Muscle layer of duodenum (tissue), 2 donors: Measurements from ENCODE around the gene ARPC4.
"Not testable (repeated sequence)": the region's sequence is repeated elsewhere in the genome, so short reads cannot be mapped to it uniquely, and the experiment has no call there.

Source experiments
- H3K27ac ChIP-seq: one replicate; pipeline ENCODE4 v1.7.0; 2013; ENCODE audit warnings: mild to moderate bottlenecking, low read length
- H3K27me3 ChIP-seq: one replicate; pipeline ENCODE4 v1.7.0; 2013; ENCODE audit warnings: low read depth, mild to moderate bottlenecking, control low read depth, low read length
- H3K36me3 ChIP-seq, 2 donors: one replicate each; pipeline ENCODE4 v1.7.0; 2013; ENCODE audit warnings: low read length in 2 of 2, control low read depth in 1 of 2, mild to moderate bottlenecking in 1 of 2; ENCODE audit not compliant: insufficient read depth in 2 of 2, control insufficient read depth in 1 of 2
- H3K4me1 ChIP-seq, 2 donors: one replicate each; pipeline ENCODE4 v1.7.0; 2013; ENCODE audit warnings: low read length in 2 of 2, mild to moderate bottlenecking in 2 of 2, control low read depth in 1 of 2, moderate library complexity in 1 of 2; ENCODE audit not compliant: insufficient read depth in 2 of 2, control insufficient read depth in 1 of 2
- H3K4me3 ChIP-seq, 2 donors: one replicate each; pipeline ENCODE4 v1.7.0; 2013; ENCODE audit warnings: low read length in 2 of 2, low read depth in 1 of 2, mild to moderate bottlenecking in 1 of 2
- H3K9me3 ChIP-seq, 2 donors: one replicate each; pipeline ENCODE4 v1.7.0; 2013; ENCODE audit warnings: low read length in 2 of 2, control low read depth in 1 of 2, mild to moderate bottlenecking in 1 of 2; ENCODE audit not compliant: control insufficient read depth in 1 of 2
- donor health status: healthy.

The ARPC4 gene

DNA sequence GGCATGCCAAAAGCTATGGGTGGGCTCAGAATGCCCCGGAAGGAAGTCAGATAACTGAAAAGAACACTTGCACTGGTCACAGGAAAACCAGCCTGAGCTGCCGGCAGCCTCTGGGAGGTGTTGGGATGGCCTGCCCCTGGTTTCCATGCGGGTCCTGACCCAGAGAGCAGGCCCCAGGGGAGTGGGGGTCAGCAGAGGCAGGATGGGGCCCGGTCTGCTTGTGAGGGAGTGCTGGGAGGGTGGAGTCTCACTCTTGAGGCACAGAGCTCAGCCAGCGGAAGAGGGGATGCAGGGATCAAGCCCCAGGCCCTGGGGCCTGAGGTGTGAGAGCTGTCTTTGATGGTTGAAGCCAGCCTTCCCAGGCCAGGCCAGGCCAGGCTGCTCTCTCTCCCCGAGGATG, 53.3 kb downstream of the ARPC4 start:
- no peak overlapping the region for H3K27ac ChIP-seq
- H3K27me3 ChIP-seq, result no peaks in the 10 kb centered on the region
- H3K9me3 ChIP-seq, result no peaks in the 10 kb centered on the region
- H3K4me3 ChIP-seq, result no peak overlapping the region
- peaks cover 0 to 11% of the 10 kb centered on the region in 2 donors for H3K4me1 ChIP-seq
- peaks cover 0 to 7% of the 10 kb centered on the region in 2 donors for H3K36me3 ChIP-seq

DNA sequence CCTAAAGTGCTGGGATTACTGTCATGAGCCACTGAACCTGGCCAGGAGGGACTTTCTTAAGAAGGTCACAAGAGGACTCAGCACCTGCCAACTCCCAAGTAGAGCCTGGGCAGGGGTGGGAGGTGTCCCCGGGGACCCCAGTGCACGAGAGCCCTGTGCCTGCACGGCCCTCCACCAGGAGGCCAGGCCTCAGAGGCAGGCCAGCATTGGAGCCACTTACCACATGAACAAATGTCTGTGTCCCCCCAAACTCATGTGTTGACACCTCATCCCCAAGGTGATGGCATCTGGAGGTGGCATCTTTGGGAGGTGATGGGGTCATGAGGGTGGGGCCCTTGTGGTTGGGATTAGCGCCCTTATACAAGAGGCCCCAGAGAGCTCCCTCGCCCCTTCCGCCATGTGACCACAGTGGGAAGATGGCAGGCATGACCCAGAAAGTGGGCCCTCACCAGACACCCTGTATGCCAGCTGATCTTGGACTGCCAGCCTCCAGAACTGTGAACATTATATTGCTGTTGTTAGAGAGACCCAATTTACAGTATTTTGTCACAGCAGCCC, 54.1 kb downstream of the ARPC4 start:
- Histone ChIP-seq H3K27me3 (no peaks in the 10 kb centered on the region), H3K9me3 (no peaks in the 10 kb centered on the region), H3K4me1 (peaks cover 0 to 11% of the 10 kb centered on the region in 2 donors), H3K4me3 (no peak overlapping the region), H3K27ac (no peak overlapping the region), H3K36me3 (no peaks in the 10 kb centered on the region)

DNA sequence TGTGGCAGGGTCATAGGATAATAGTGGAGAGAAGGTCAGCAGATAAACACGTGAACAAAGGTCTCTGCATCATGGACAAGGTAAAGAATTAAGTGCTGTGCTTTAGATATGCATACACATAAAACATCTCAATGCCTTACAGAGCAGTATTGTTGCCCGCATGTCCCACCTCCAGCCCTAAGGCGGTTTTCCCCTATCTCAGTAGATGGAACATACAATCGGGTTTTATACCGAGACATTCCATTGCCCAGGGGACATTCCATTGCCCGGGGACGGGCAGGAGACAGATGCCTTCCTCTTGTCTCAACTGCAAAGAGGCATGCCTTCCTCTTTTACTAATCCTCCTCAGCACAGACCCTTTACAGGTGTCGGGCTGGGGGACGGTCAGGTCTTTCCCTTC, 55.0 kb downstream of the ARPC4 start:
- H3K27ac ChIP-seq, H3K27me3 ChIP-seq, H3K4me3 ChIP-seq, H3K9me3 ChIP-seq, H3K36me3 ChIP-seq: not testable (repeated sequence)
- H3K4me1 ChIP-seq, result peaks cover 0 to 10% of the 10 kb centered on the region in 2 donors

DNA sequence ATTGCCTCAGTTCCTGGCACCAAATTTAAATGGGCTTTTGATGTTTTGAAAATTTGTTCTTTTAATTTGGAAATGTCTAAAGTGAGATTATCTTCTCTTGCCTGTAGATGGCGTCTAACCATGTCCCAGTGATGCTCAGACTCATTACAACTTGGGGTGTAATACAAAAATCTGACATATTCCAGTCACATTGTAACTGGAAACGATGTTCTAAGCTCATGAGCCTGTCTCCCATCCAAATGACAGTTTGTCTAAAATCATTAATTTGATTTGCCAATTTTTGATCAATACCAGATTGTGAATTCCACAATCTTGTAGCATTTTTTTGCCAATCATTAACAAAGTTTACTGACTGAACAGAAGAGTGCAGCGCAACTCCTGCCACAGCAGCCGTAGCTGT, 56.0 kb downstream of the ARPC4 start:
- not testable (repeated sequence) for H3K27ac ChIP-seq, H3K4me1 ChIP-seq, H3K27me3 ChIP-seq, H3K36me3 ChIP-seq, H3K9me3 ChIP-seq, H3K4me3 ChIP-seq

DNA sequence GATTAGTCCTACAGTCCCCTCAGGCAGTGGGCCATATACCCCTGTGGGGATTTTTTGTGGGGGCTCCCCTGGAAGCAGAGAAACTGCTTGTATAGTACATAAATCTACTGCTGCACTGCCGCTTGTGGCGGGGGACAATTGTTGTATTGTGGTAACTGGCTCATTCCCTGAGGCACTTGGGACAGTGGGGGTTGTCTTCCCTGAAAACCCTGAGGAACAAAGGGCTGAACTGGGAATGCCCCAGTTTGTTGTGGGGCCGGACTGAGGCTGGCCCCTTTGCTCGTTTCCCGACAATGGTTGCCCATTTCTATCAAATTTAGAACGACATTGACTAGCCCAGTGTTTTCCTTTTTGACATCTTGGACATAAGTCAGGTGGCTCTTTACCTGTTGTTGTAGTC, 58.5 kb downstream of the ARPC4 start:
- H3K27ac ChIP-seq, H3K4me3 ChIP-seq, H3K4me1 ChIP-seq: not testable (repeated sequence)

GRCh38 chr3:9851926-9852325, 59.0 kb downstream of the ARPC4 start:
- not testable (repeated sequence) for H3K36me3 ChIP-seq, H3K9me3 ChIP-seq, H3K27me3 ChIP-seq, H3K4me3 ChIP-seq, H3K27ac ChIP-seq, H3K4me1 ChIP-seq

More for the DNA sequence above, 58.5 kb downstream of the ARPC4 start:
- not testable (repeated sequence) for H3K9me3 ChIP-seq, H3K27me3 ChIP-seq, H3K36me3 ChIP-seq

GRCh38 chr3:9852528-9852927, 59.6 kb downstream of the ARPC4 start:
- no peaks in the 10 kb centered on the region for H3K4me1 ChIP-seq
- H3K4me3 ChIP-seq, result no peak overlapping the region
- no peaks in the 10 kb centered on the region for H3K27me3 ChIP-seq
- H3K27ac ChIP-seq, result no peak overlapping the region
- H3K9me3 ChIP-seq, result no peaks in the 10 kb centered on the region
- H3K36me3 ChIP-seq, result no peaks in the 10 kb centered on the region

GRCh38 chr3:9854291-9854940, 61.5 kb downstream of the ARPC4 start:
- not testable (repeated sequence) for H3K27ac ChIP-seq, H3K4me1 ChIP-seq

DNA sequence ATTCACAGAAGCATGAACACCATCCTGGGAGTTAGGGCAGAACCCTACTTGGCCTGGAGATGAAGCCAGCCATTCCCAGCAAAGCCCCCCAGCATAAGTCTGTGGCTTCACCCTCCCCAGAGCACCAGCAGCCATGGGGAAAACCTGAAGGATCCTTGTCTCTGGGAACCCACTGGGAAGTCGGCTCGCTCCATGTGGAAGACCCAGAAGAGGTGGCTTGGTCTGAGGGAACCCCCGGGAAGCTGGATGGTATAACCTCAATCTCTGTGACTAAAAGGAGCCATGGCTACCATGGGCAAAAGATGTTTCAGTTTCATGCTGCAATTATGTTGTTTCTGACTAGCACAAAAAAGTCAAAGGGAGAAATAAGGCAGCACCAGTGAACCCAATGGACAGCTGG, 62.7 kb downstream of the ARPC4 start:
- H3K36me3 ChIP-seq, result no peaks in the 10 kb centered on the region
- H3K4me1 ChIP-seq, result no peaks in the 10 kb centered on the region
- H3K9me3 ChIP-seq, result no peaks in the 10 kb centered on the region
- H3K27ac ChIP-seq, result no peak overlapping the region
- no peak overlapping the region for H3K4me3 ChIP-seq
- no peaks in the 10 kb centered on the region for H3K27me3 ChIP-seq

More at GRCh38 chr3:9854291-9854940, 61.5 kb downstream of the ARPC4 start:
- H3K9me3 ChIP-seq, H3K27me3 ChIP-seq, H3K36me3 ChIP-seq, H3K4me3 ChIP-seq: not testable (repeated sequence)
